ENCODE data around the gene CAV2. TPM values are rescaled to one million over a fixed set of nuclear protein-coding genes. Genes with fewer than 3 reads are reported as not detected.

Gene CAV2
- 10 to 100 TPM; 33.7 to 37.6 TPM for total RNA-seq

GRCh38 chr7:116499168-116500077, at the start of gene CAV2:
CAV2 (plus strand) TSS chr7:116499738; CDS start chr7:116499782, 44 bp downstream.

GRCh38 chr7:116524609-116525297, 25.2 kb downstream of the CAV2 start, which contains the start of gene CAV1:
CAV1 (plus strand) TSS chr7:116525036; CDS start chr7:116525063, 27 bp downstream.

Other genes with a start within 250 kb of the CAV2 start
- gene CAV1, start 25.3 kb downstream of the CAV2 start, total RNA-seq, result 10 to 100 TPM; 43.4 to 60.6 TPM
- 10 to 100 TPM; 25.5 to 34.0 TPM for gene MET, start 172.5 kb downstream of the CAV2 start, total RNA-seq

All from melanocyte of skin (primary cell).